Bronchial epithelial cell (primary cell): ENCODE results near the gene STRC. TPM values are rescaled to one million over a fixed set of nuclear protein-coding genes. Genes with fewer than 3 reads are reported as not detected.
"Not testable (repeated sequence)": the region's sequence is repeated elsewhere in the genome, so short reads cannot be mapped to it uniquely, and the experiment has no call there.

Source experiments
- DNase-seq: peaks from one replicate; pipeline ENCODE4 v3.0.0-alpha.2; 2010; ENCODE audit warnings: low read depth
- FAIRE-seq: peaks from 2 replicates; lab custom pipeline; 2011; peaks lifted over from hg19 to GRCh38; lab: Jason Lieb, UNC
- H3K27me3 ChIP-seq: 2 replicates; pipeline ENCODE4 v1.5.1; 2011; ENCODE audit warnings: low read length; ENCODE audit not compliant: control insufficient read depth, insufficient read depth
- H3K36me3 ChIP-seq: 2 replicates; pipeline ENCODE4 v1.5.1; 2011; ENCODE audit warnings: low read length; ENCODE audit not compliant: control insufficient read depth, insufficient read depth
- H3K4me3 ChIP-seq: 2 replicates; pipeline ENCODE4 v1.5.1; 2011; ENCODE audit warnings: mild to moderate bottlenecking, low read depth, low read length, control low read depth
- CTCF ChIP-seq: IDR thresholded peaks from 2 replicates; pipeline ENCODE4 v1.5.1; 2011; ENCODE audit warnings: mild to moderate bottlenecking, moderate library complexity, low read length, control low read depth, inconsistent platforms; ENCODE audit not compliant: insufficient read depth, severe bottlenecking
- total RNA-seq: library from RNA; depleted of rRNA; stranded (reverse); fragments of >200 nt; gene quantifications from 2 replicates; pipeline ENCODE4 v1.2.1, GENCODE V29; 2014

The STRC gene
- total RNA-seq, 1 donor from 2014 or later = 0.53 TPM

- Histone ChIP-seq H3K4me3 (no peak overlapping the region), H3K36me3 (no peaks in the 10 kb centered on the region), H3K27me3 (peaks cover under 1% of the 10 kb centered on the region)
- DNase-seq (no peak), FAIRE-seq (no peak)
- TF ChIP-seq CTCF = no peak
Measured at GRCh38 chr15:43625106-43625505, 6.5 kb upstream of the STRC start.

- not testable (repeated sequence) for H3K27me3 ChIP-seq, DNase-seq, H3K36me3 ChIP-seq, H3K4me3 ChIP-seq
- peak; percentile 97 for FAIRE-seq
Measured at GRCh38 chr15:43622068-43622799, 3.6 kb upstream of the STRC start.

- not testable (repeated sequence) for H3K27me3 ChIP-seq, FAIRE-seq, H3K36me3 ChIP-seq, H3K4me3 ChIP-seq, DNase-seq
Measured at GRCh38 chr15:43617750-43618149, 850 bp downstream of the STRC start.

- FAIRE-seq, H3K4me3 ChIP-seq, H3K27me3 ChIP-seq, H3K36me3 ChIP-seq: not testable (repeated sequence)
- peak; percentile 48 for DNase-seq
Measured at GRCh38 chr15:43602233-43602632, 16.4 kb downstream of the STRC start.

- not testable (repeated sequence) for H3K27me3 ChIP-seq, DNase-seq, FAIRE-seq, H3K36me3 ChIP-seq, H3K4me3 ChIP-seq
Measured at GRCh38 chr15:43600200-43600599, 18.4 kb downstream of the STRC start.

- not testable (repeated sequence) for H3K36me3 ChIP-seq, H3K4me3 ChIP-seq, FAIRE-seq, DNase-seq, H3K27me3 ChIP-seq
Measured at GRCh38 chr15:43599131-43599530, 19.5 kb downstream of the STRC start.

GRCh38 chr15:43593328-43594190 lies 25.0 kb downstream of the STRC start, which contains the start of gene CKMT1B:
CKMT1B (plus strand) TSS chr15:43594027; CDS start chr15:43594219, 192 bp downstream.
- not testable (repeated sequence) for DNase-seq, H3K36me3 ChIP-seq, H3K4me3 ChIP-seq, FAIRE-seq, H3K27me3 ChIP-seq

GRCh38 chr15:43592841-43593240 lies 25.8 kb downstream of the STRC start:
- not testable (repeated sequence) for H3K4me3 ChIP-seq, H3K36me3 ChIP-seq, DNase-seq, H3K27me3 ChIP-seq
- peak; percentile 93 for FAIRE-seq

GRCh38 chr15:43589778-43590466 lies 28.7 kb downstream of the STRC start, which contains the start of gene PPIP5K1:
PPIP5K1 (minus strand) TSS chr15:43590208; CDS start chr15:43584504, 5,704 bp downstream.
- DNase-seq = not testable (repeated sequence)

GRCh38 chr15:43574607-43575006 lies 44.0 kb downstream of the STRC start:
- not testable (repeated sequence) for H3K4me3 ChIP-seq, DNase-seq, FAIRE-seq

More at GRCh38 chr15:43589778-43590466, 28.7 kb downstream of the STRC start, which contains the start of gene PPIP5K1:
- not testable (repeated sequence) for H3K27me3 ChIP-seq, H3K4me3 ChIP-seq, H3K36me3 ChIP-seq, FAIRE-seq

GRCh38 chr15:43566615-43567014 lies 52.0 kb downstream of the STRC start:
- FAIRE-seq, H3K27me3 ChIP-seq, H3K4me3 ChIP-seq, H3K36me3 ChIP-seq, DNase-seq: not testable (repeated sequence)

More at GRCh38 chr15:43574607-43575006, 44.0 kb downstream of the STRC start:
- H3K36me3 ChIP-seq, H3K27me3 ChIP-seq: not testable (repeated sequence)

GRCh38 chr15:43563793-43564192 lies 54.8 kb downstream of the STRC start:
- DNase-seq, H3K27me3 ChIP-seq, H3K36me3 ChIP-seq, H3K4me3 ChIP-seq: not testable (repeated sequence)
- FAIRE-seq = peak; percentile 50
